DOHH2 (cell line): ENCODE data around the gene PCDH15.

Experiments used
- H3F3A ChIP-seq: fragments of 200-600 bp; sonication (generic), shearing (Covaris generic); 2 replicates; pipeline ENCODE4 v1.6.0; 2016; ENCODE audit warnings: antibody characterized with exemption, mild to moderate bottlenecking; ENCODE audit not compliant: control insufficient read depth, insufficient read depth
- H3K27ac ChIP-seq: fragments of 200-600 bp; sonication (generic); 2 replicates; pipeline ENCODE4 v1.5.1; 2014; ENCODE audit warnings: low read depth, mild to moderate bottlenecking, low read length, moderate library complexity
- H3K27me3 ChIP-seq: fragments of 200-600 bp; sonication (generic); 2 replicates; pipeline ENCODE4 v1.6.1; 2014; ENCODE audit warnings: mild to moderate bottlenecking, low read length, mixed read lengths; ENCODE audit not compliant: control insufficient read depth
- H3K36me3 ChIP-seq: fragments of 200-600 bp; sonication (generic); 2 replicates; pipeline ENCODE4 v1.6.1; 2014; ENCODE audit warnings: mild to moderate bottlenecking, low read length, moderate library complexity, mixed read lengths; ENCODE audit not compliant: control insufficient read depth
- H3K4me1 ChIP-seq: fragments of 200-600 bp; sonication (generic); 2 replicates; pipeline ENCODE4 v1.6.1; 2014; ENCODE audit warnings: mild to moderate bottlenecking, low read length, mixed read lengths; ENCODE audit not compliant: control insufficient read depth
- H3K4me2 ChIP-seq: fragments of 200-600 bp; sonication (generic); 2 replicates; pipeline ENCODE4 v1.6.0; 2014; ENCODE audit warnings: mild to moderate bottlenecking, low read length, moderate library complexity
- H3K4me3 ChIP-seq: fragments of 200-600 bp; sonication (generic); 2 replicates; pipeline ENCODE4 v1.5.1; 2014; ENCODE audit warnings: mild to moderate bottlenecking, low read length, mixed read lengths
- H3K79me2 ChIP-seq: fragments of 200-600 bp; sonication (generic); 2 replicates; pipeline ENCODE4 v1.6.1; 2014; ENCODE audit warnings: mild to moderate bottlenecking, low read length, mixed read lengths; ENCODE audit not compliant: control insufficient read depth
- H3K9me2 ChIP-seq: fragments of 200-600 bp; sonication (generic); replicated peaks from 2 replicates; pipeline ENCODE4 v1.6.1; 2014; ENCODE audit warnings: mild to moderate bottlenecking, low read length, mixed read lengths; ENCODE audit not compliant: control insufficient read depth
- H3K9me3 ChIP-seq: fragments of 200-600 bp; sonication (generic); 2 replicates; pipeline ENCODE4 v1.6.1; 2014; ENCODE audit warnings: antibody characterized with exemption, low read length, mixed read lengths; ENCODE audit not compliant: control insufficient read depth, insufficient read depth
- H4K20me1 ChIP-seq: fragments of 200-600 bp; sonication (generic); 2 replicates; pipeline ENCODE4 v1.6.0; 2014; ENCODE audit warnings: low read depth, mild to moderate bottlenecking, antibody characterized with exemption, low read length, moderate library complexity; ENCODE audit not compliant: control insufficient read depth, insufficient read depth
- CTCF ChIP-seq: fragments of 200-600 bp; sonication (generic); IDR thresholded peaks from one replicate; pipeline ENCODE4 v1.5.1; 2014; ENCODE audit warnings: antibody characterized with exemption, mild to moderate bottlenecking, low read depth, low read length; ENCODE audit not compliant: poor library complexity, severe bottlenecking
- EZH2phosphoT487 ChIP-seq: fragments of 200-600 bp; sonication (generic); IDR thresholded peaks from 2 replicates; pipeline ENCODE4 v1.6.1; 2017; ENCODE audit warnings: borderline replicate concordance, mild to moderate bottlenecking, antibody characterized with exemption, low read length, moderate library complexity, mixed read lengths

The PCDH15 gene

GRCh38 chr10:54319341-54319740 is 481.7 kb downstream of the PCDH15 start:
- TF ChIP-seq EZH2phosphoT487: no peak
- no peak for TF ChIP-seq CTCF
- no peaks in the 10 kb centered on the region for H3K9me3 ChIP-seq
- no peaks in the 10 kb centered on the region for H3K9me2 ChIP-seq
- no peaks in the 10 kb centered on the region for H3K27me3 ChIP-seq
- no peaks in the 10 kb centered on the region for H3K79me2 ChIP-seq
- H3F3A ChIP-seq: no peaks in the 10 kb centered on the region
- no peaks in the 10 kb centered on the region for H4K20me1 ChIP-seq
- no peaks in the 10 kb centered on the region for H3K4me1 ChIP-seq
- no peak overlapping the region for H3K4me3 ChIP-seq
- H3K36me3 ChIP-seq: no peaks in the 10 kb centered on the region
- no peak overlapping the region for H3K4me2 ChIP-seq
- H3K27ac ChIP-seq: no peak overlapping the region

- no peaks in the 10 kb centered on the region for H3K27me3 ChIP-seq
- no peaks in the 10 kb centered on the region for H3K9me3 ChIP-seq
- H3K9me2 ChIP-seq: no peaks in the 10 kb centered on the region
- no peak overlapping the region for H3K4me3 ChIP-seq
- no peaks in the 10 kb centered on the region for H3F3A ChIP-seq
- no peaks in the 10 kb centered on the region for H3K4me1 ChIP-seq
- H3K4me2 ChIP-seq: no peak overlapping the region
- no peaks in the 10 kb centered on the region for H3K36me3 ChIP-seq
- H3K79me2 ChIP-seq: no peaks in the 10 kb centered on the region
- H3K27ac ChIP-seq: no peak overlapping the region
- TF ChIP-seq EZH2phosphoT487 (no peak), CTCF (no peak)
- H4K20me1 ChIP-seq: no peaks in the 10 kb centered on the region
Observed at GRCh38 chr10:54318470-54318869, 482.6 kb downstream of the PCDH15 start.

- Histone ChIP-seq H3K4me1 (no peaks in the 10 kb centered on the region), H3K9me2 (no peaks in the 10 kb centered on the region), H3K9me3 (no peaks in the 10 kb centered on the region), H4K20me1 (no peaks in the 10 kb centered on the region), H3F3A (no peaks in the 10 kb centered on the region), H3K36me3 (no peaks in the 10 kb centered on the region), H3K27me3 (no peaks in the 10 kb centered on the region), H3K4me2 (no peak overlapping the region), H3K4me3 (no peak overlapping the region), H3K79me2 (no peaks in the 10 kb centered on the region), H3K27ac (no peak overlapping the region)
- TF ChIP-seq EZH2phosphoT487: no peak
- no peak for TF ChIP-seq CTCF
Observed at GRCh38 chr10:54314430-54314829, 486.6 kb downstream of the PCDH15 start.
